ENCODE data around the gene PTMA. TPM values are rescaled to one million over a fixed set of nuclear protein-coding genes. Genes with fewer than 3 reads are reported as not detected.

PTMA gene
- total and polyA plus RNA-seq, 11 donors: 143 to 707 (median 207) TPM

GRCh38 chr2:231715988-231716616 lies 7.8 kb downstream of the PTMA start:
- Histone ChIP-seq H3K27me3 (no peaks in the 10 kb centered on the region), H3K4me3 (no peak overlapping the region), H3K27ac (peak overlapping the region in 10 of 12 donors; percentile 1 to 89 (median 55)), H3K36me3 (peaks cover 0 to 29% (median 25%) of the 10 kb centered on the region in 9 donors), H3K9me3 (peaks cover 0 to 5% (median 0%) of the 10 kb centered on the region in 12 donors), H3K4me1 (peaks cover 5 to 60% (median 48%) of the 10 kb centered on the region in 12 donors)
- WGBS, 4 donors: 86 to 95% (median 87%) methylated on average over 7 to 8 of the region's 8 CpGs
- no peak for DNase-seq
- TF ChIP-seq POLR2A (IDR thresholded peaks at IDR 0.05) (no peak), CTCF (IDR thresholded peaks at IDR 0.05) (no peak)
- intact Hi-C loops (cut with DNase I): loop anchor here (1.0 to 5.0 kb wide), 8 partner anchors 35 to 104 kb away; no protein-coding TSS in a partner anchor
- ATAC-seq: peak in 1 of 4 donors; percentile 0

DNA sequence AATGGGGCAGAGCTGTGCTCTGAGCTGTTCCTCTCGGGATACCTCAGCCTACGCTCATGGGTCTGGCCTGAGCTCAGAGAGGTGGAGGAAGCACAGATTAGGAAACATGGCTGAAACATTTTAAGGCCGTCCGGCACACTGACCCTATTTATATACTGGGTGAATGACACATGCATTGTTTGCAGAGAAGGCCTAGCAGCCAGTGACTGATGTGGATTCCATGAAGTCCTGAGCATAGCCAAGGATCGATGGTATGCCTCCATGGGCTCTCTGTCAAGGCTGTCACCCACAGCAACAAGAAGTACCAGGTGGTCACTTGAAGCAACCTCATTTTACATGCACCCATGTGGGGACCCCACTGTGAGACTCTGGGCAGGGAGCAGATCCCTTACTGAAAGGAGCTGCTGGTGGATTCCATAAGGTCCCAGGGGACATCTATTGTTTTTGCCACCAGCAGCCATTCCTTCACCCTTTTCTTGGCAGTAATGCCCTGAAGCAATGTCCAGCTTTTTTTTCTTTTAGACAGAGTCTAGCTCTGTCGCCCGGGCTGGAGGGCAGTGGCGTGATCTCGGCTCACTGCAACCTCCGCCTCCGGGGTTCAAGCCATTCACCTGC lies 8.4 kb downstream of the PTMA start:
- peak; percentile 18 to 36 (median 25) for ATAC-seq
- Histone ChIP-seq H3K4me3 (no peak overlapping the region), H3K27ac (peak overlapping the region in 10 of 12 donors; percentile 1 to 89 (median 55)), H3K27me3 (no peaks in the 10 kb centered on the region), H3K36me3 (peaks cover 0 to 23% (median 18%) of the 10 kb centered on the region in 9 donors), H3K4me1 (peaks cover 3 to 53% (median 41%) of the 10 kb centered on the region in 12 donors), H3K9me3 (peaks cover 0 to 5% (median 0%) of the 10 kb centered on the region in 12 donors)
- WGBS, 4 donors: 60 to 69% (median 63%) methylated on average over 9 to 11 of the region's 11 CpGs
- intact Hi-C loops (cut with DNase I): loop anchor here in 1 of 10 donors (5.0 kb wide), 1 partner anchor 104 kb away; no protein-coding TSS in a partner anchor
- no peak for TF ChIP-seq POLR2A (IDR thresholded peaks at IDR 0.05)
- TF ChIP-seq CTCF (IDR thresholded peaks at IDR 0.05): no peak
- DNase-seq: no peak

DNA sequence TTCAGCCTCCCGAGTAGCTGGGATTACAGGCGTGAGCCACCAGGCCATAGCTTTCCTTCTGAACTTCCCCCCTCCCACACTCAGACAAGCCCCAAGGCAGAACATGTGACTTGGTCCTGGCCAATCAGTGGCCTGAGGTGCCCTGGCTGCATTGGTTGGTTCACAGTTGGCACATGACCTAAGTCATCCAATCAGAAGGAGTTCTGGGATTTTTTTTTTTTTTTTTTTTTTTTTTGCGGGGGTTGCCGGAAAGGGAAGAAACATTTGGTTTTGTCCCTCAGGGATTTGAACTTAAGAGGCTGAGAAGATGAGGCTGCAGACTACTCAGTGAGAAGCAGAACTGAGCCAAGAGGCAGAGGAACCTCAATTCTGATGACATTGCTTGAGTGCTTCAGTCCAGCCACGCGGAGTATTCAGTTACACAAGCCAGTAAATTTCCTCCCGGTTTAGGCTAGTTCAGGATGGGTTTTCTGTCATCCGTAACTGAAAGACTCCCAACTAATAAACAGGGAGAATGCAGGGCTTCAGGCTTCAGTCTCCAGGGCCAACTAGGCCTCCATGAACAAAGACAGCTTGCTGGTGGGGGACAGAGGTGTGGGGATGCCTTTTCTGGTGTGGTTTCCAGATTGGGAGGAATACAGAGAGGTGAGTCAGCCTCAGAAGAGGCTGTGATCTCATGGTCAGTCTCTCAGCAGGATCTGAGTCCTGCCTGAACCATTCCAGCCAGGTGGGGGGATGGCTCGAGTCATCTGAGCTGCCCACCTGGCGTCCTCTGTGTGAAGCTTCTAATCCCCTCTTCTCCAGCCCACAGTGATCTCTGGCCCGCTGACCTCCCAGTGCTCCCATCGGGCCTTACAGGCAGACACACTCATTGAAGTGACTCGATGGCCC lies 9.2 kb downstream of the PTMA start:
- peaks cover 0 to 5% (median 0%) of the 10 kb centered on the region in 12 donors for H3K9me3 ChIP-seq
- 71 to 88% (median 85%) methylated on average over 11 to 13 of the region's 13 CpGs for WGBS, 4 donors
- no peaks in the 10 kb centered on the region for H3K27me3 ChIP-seq
- peak overlapping the region in 5 of 12 donors; percentile 50 to 89 (median 60) for H3K27ac ChIP-seq
- no peak for TF ChIP-seq POLR2A (IDR thresholded peaks at IDR 0.05)
- TF ChIP-seq CTCF (IDR thresholded peaks at IDR 0.05): no peak
- peaks cover 0 to 15% (median 11%) of the 10 kb centered on the region in 9 donors for H3K36me3 ChIP-seq
- H3K4me3 ChIP-seq: no peak overlapping the region
- peaks cover 0 to 46% (median 34%) of the 10 kb centered on the region in 12 donors for H3K4me1 ChIP-seq
- intact Hi-C loops (cut with DNase I): loop anchor here in 1 of 10 donors (5.0 kb wide), 1 partner anchor 105 kb away; no protein-coding TSS in a partner anchor
- no peak for ATAC-seq
- DNase-seq: peak in 2 of 5 donors; percentile 56 to 62

All from heart left ventricle (tissue), 16 donors.